Loucy (cell line): ENCODE measurements around the gene XXYLT1.

ENCODE experiments used
- H2AFZ ChIP-seq: fragments of 200-600 bp; sonication (generic); 2 replicates; pipeline ENCODE4 v1.6.0; 2016; ENCODE audit warnings: antibody characterized with exemption, mild to moderate bottlenecking, low read length, moderate library complexity
- H3F3A ChIP-seq: fragments of 200-600 bp; 2 replicates; pipeline ENCODE4 v1.6.0; 2016; ENCODE audit warnings: antibody characterized with exemption, low read depth, mild to moderate bottlenecking
- H3K27me3 ChIP-seq: fragments of 200-600 bp; sonication (generic); 2 replicates; pipeline ENCODE4 v1.6.1; 2014; ENCODE audit warnings: low read length, mild to moderate bottlenecking; ENCODE audit not compliant: insufficient read depth, poor library complexity, severe bottlenecking
- H3K36me3 ChIP-seq: fragments of 200-600 bp; sonication (generic); 2 replicates; pipeline ENCODE4 v1.6.1; 2016; ENCODE audit warnings: low read length; ENCODE audit not compliant: insufficient read depth
- H3K4me1 ChIP-seq: fragments of 200-600 bp; sonication (generic); 2 replicates; pipeline ENCODE4 v1.5.1; 2014; ENCODE audit warnings: low read length, mild to moderate bottlenecking; ENCODE audit not compliant: insufficient read depth, poor library complexity, severe bottlenecking
- H3K4me2 ChIP-seq: fragments of 200-600 bp; sonication (generic); 2 replicates; pipeline ENCODE4 v1.6.0; 2014; ENCODE audit warnings: antibody characterized with exemption, low read length, low read depth, mild to moderate bottlenecking; ENCODE audit not compliant: poor library complexity, severe bottlenecking
- H3K4me3 ChIP-seq: fragments of 200-600 bp; sonication (generic); 2 replicates; pipeline ENCODE4 v1.5.1; 2014; ENCODE audit warnings: low read length, mild to moderate bottlenecking, mixed read lengths; ENCODE audit not compliant: poor library complexity, severe bottlenecking
- H3K79me2 ChIP-seq: fragments of 200-600 bp; sonication (generic); 2 replicates; pipeline ENCODE4 v1.6.1; 2014; ENCODE audit warnings: low read length; ENCODE audit not compliant: insufficient read depth
- H3K9ac ChIP-seq: fragments of 200-600 bp; sonication (generic); 2 replicates; pipeline ENCODE4 v1.6.0; 2014; ENCODE audit warnings: mild to moderate bottlenecking, low read depth, low read length, moderate library complexity; ENCODE audit not compliant: poor library complexity, severe bottlenecking
- H3K9me2 ChIP-seq: fragments of 200-600 bp; sonication (generic); replicated peaks from 2 replicates; pipeline ENCODE4 v1.6.1; 2016; ENCODE audit warnings: low read depth, low read length, mixed read lengths
- H3K9me3 ChIP-seq: fragments of 200-600 bp; sonication (generic); 2 replicates; pipeline ENCODE4 v1.6.1; 2014; ENCODE audit warnings: mild to moderate bottlenecking, antibody characterized with exemption, low read length, low read depth; ENCODE audit not compliant: insufficient read depth
- H4K20me1 ChIP-seq: fragments of 200-600 bp; sonication (generic); 2 replicates; pipeline ENCODE4 v1.6.0; 2014; ENCODE audit warnings: antibody characterized with exemption, low read length, mild to moderate bottlenecking; ENCODE audit not compliant: insufficient read depth, poor library complexity, severe bottlenecking
- CTCF ChIP-seq: fragments of 200-600 bp; sonication (generic); conservative IDR thresholded peaks from 2 replicates; pipeline ENCODE4 v1.5.1; 2014; ENCODE audit warnings: mild to moderate bottlenecking, antibody characterized with exemption, low read length
- EZH2phosphoT487 ChIP-seq: fragments of 200-600 bp; IDR thresholded peaks from 2 replicates; pipeline ENCODE4 v1.6.1; 2018; ENCODE audit warnings: antibody characterized with exemption, mild to moderate bottlenecking, moderate library complexity, borderline replicate concordance

The XXYLT1 gene

GRCh38 chr3:195129072-195129643, 141.8 kb downstream of the XXYLT1 start:
- H2AFZ ChIP-seq: no peak overlapping the region
- no peak overlapping the region for H3K4me2 ChIP-seq
- no peaks in the 10 kb centered on the region for H3K9me2 ChIP-seq
- H3K4me3 ChIP-seq: no peak overlapping the region
- H3K36me3 ChIP-seq: peaks cover 21% of the 10 kb centered on the region; the same call in 1 of the 2 replicates
- no peaks in the 10 kb centered on the region for H3K27me3 ChIP-seq
- peaks cover 72% of the 10 kb centered on the region for H3K79me2 ChIP-seq
- H3F3A ChIP-seq: 0 out of 2 replicates have a peak, but pooled peaks cover 3% of the 10 kb centered on the region
- H3K9me3 ChIP-seq: no peaks in the 10 kb centered on the region
- H3K9ac ChIP-seq: no peak overlapping the region
- H3K4me1 ChIP-seq: peaks cover 51% of the 10 kb centered on the region
- H4K20me1 ChIP-seq: no peaks in the 10 kb centered on the region
- TF ChIP-seq CTCF (no peak), EZH2phosphoT487 (no peak)

GRCh38 chr3:195128255-195129071, 142.5 kb downstream of the XXYLT1 start:
- H3K9me3 ChIP-seq: no peaks in the 10 kb centered on the region
- H3K9me2 ChIP-seq: no peaks in the 10 kb centered on the region
- H2AFZ ChIP-seq: no peak overlapping the region
- peaks cover 22% of the 10 kb centered on the region; the same call in 1 of the 2 replicates for H3K36me3 ChIP-seq
- no peaks in the 10 kb centered on the region for H4K20me1 ChIP-seq
- 0 out of 2 replicates have a peak, but pooled peaks cover 3% of the 10 kb centered on the region for H3F3A ChIP-seq
- H3K4me3 ChIP-seq: no peak overlapping the region
- H3K79me2 ChIP-seq: peaks cover 78% of the 10 kb centered on the region
- TF ChIP-seq CTCF: no peak
- no peak for TF ChIP-seq EZH2phosphoT487
- H3K4me2 ChIP-seq: peak overlapping the region; percentile 29
- no peaks in the 10 kb centered on the region for H3K27me3 ChIP-seq
- H3K9ac ChIP-seq: no peak overlapping the region
- H3K4me1 ChIP-seq: peaks cover 54% of the 10 kb centered on the region

GRCh38 chr3:195126056-195126605, 144.8 kb downstream of the XXYLT1 start:
- H2AFZ ChIP-seq: no peak overlapping the region
- peak overlapping the region; percentile 43 for H3K4me2 ChIP-seq
- no peaks in the 10 kb centered on the region for H3K27me3 ChIP-seq
- no peak overlapping the region for H3K4me3 ChIP-seq
- peaks cover 65% of the 10 kb centered on the region for H3K4me1 ChIP-seq
- H3K36me3 ChIP-seq: peaks cover 15% of the 10 kb centered on the region; the same call in 1 of the 2 replicates
- no peaks in the 10 kb centered on the region for H3K9me3 ChIP-seq
- H3K79me2 ChIP-seq: peaks cover 80% of the 10 kb centered on the region
- H4K20me1 ChIP-seq: no peaks in the 10 kb centered on the region
- no peak for TF ChIP-seq CTCF
- TF ChIP-seq EZH2phosphoT487: no peak
- H3K9me2 ChIP-seq: no peaks in the 10 kb centered on the region
- 0 out of 2 replicates have a peak, but pooled peaks cover 3% of the 10 kb centered on the region for H3F3A ChIP-seq
- H3K9ac ChIP-seq: peak overlapping the region; percentile 58
